CD14-positive monocyte (primary cell): Measurements from ENCODE around the gene ANP32A. TPM values are rescaled to one million over a fixed set of nuclear protein-coding genes. Genes with fewer than 3 reads are reported as not detected.

Experiments
- DNase-seq, 3 donors: peaks; one replicate each; pipeline ENCODE4 v3.0.0-alpha.2; 2011 to 2022
- H2AFZ ChIP-seq: 2 replicates; pipeline ENCODE4 v1.6.0; 2012; ENCODE audit warnings: mild to moderate bottlenecking, low read depth, low read length, inconsistent platforms; ENCODE audit not compliant: insufficient read depth, poor library complexity, severe bottlenecking
- H3K27ac ChIP-seq, 2 donors: 1 replicate in 1 of 2; 2 replicates in 1 of 2; pipeline ENCODE4 v1.5.1; 2012 to 2013; ENCODE audit warnings: low read length in 2 of 2, control low read depth in 1 of 2, inconsistent platforms in 1 of 2, low read depth in 1 of 2, mild to moderate bottlenecking in 1 of 2
- H3K27me3 ChIP-seq, 2 donors: one replicate each; pipeline versions ENCODE4 v1.6.0 to v1.6.1; 2011 to 2013; ENCODE audit warnings: low read length in 2 of 2; ENCODE audit not compliant: control insufficient read depth in 2 of 2, insufficient read depth in 2 of 2
- H3K36me3 ChIP-seq, 2 donors: replicated peaks in 1 of 2; 1 replicate in 1 of 2; 2 replicates in 1 of 2; pipeline versions ENCODE4 v1.5.1 to v1.6.1; 2012 to 2013; ENCODE audit warnings: low read length in 2 of 2, control low read depth in 1 of 2, inconsistent platforms in 1 of 2, mild to moderate bottlenecking in 1 of 2; ENCODE audit not compliant: insufficient read depth in 2 of 2, control insufficient read depth in 1 of 2
- H3K4me1 ChIP-seq, 2 donors: 1 replicate in 1 of 2; 2 replicates in 1 of 2; pipeline versions ENCODE4 v1.5.1 to v1.6.1; 2012 to 2013; ENCODE audit warnings: low read length in 2 of 2, control low read depth in 1 of 2, inconsistent platforms in 1 of 2, mild to moderate bottlenecking in 1 of 2, moderate library complexity in 1 of 2; ENCODE audit not compliant: insufficient read depth in 2 of 2, control insufficient read depth in 1 of 2
- H3K4me2 ChIP-seq: replicated peaks from 2 replicates; pipeline ENCODE3; 2012; ENCODE audit warnings: low read length, moderate library complexity, mild to moderate bottlenecking; ENCODE audit not compliant: poor library complexity, severe bottlenecking; ENCODE audit errors: extremely low read depth
- H3K4me3 ChIP-seq, 3 experiments: fragments of 200-600 bp in 1 of 3; sonication (generic) in 1 of 3; replicated peaks in 1 of 3; 1 replicate in 2 of 3; 2 replicates in 1 of 3; pipeline ENCODE4 v1.5.1; 2011 to 2013; ENCODE audit warnings: low read length in 3 of 3, mild to moderate bottlenecking in 3 of 3, control low read depth in 2 of 3, low read depth in 2 of 3, inconsistent platforms in 1 of 3, moderate library complexity in 1 of 3
- H3K79me2 ChIP-seq: 2 replicates; pipeline ENCODE4 v1.6.0; 2012; ENCODE audit warnings: mild to moderate bottlenecking, control low read depth, inconsistent platforms, low read length, moderate library complexity; ENCODE audit not compliant: insufficient read depth
- H3K9ac ChIP-seq: 2 replicates; pipeline ENCODE4 v1.6.0; 2017; ENCODE audit warnings: low read length, mild to moderate bottlenecking; ENCODE audit not compliant: insufficient read depth, poor library complexity, severe bottlenecking
- H3K9me3 ChIP-seq, 2 donors: replicated peaks in 1 of 2; 1 replicate in 1 of 2; 2 replicates in 1 of 2; pipeline versions ENCODE4 v1.5.1 to v1.6.1; 2012 to 2013; ENCODE audit warnings: low read length in 2 of 2, control low read depth in 1 of 2; ENCODE audit not compliant: control insufficient read depth in 1 of 2, insufficient read depth in 1 of 2
- H4K20me1 ChIP-seq: 2 replicates; pipeline ENCODE4 v1.6.0; 2012; ENCODE audit warnings: mild to moderate bottlenecking, low read length, control low read depth, moderate library complexity; ENCODE audit not compliant: insufficient read depth
- H3K27ac Mint-ChIP-seq, 7 donors: one replicate each; pipeline ENCODE4 v1.8.0; 2020; ENCODE audit warnings: mild to moderate bottlenecking in 7 of 7, mixed read lengths in 7 of 7, moderate library complexity in 6 of 7, inconsistent platforms in 2 of 7
- H3K27me3 Mint-ChIP-seq, 3 donors: one replicate each; pipeline ENCODE4 v1.8.0; 2021 to 2022; ENCODE audit warnings: low read depth in 3 of 3, mild to moderate bottlenecking in 3 of 3, mixed read lengths in 3 of 3, moderate library complexity in 3 of 3, inconsistent platforms in 1 of 3
- H3K36me3 Mint-ChIP-seq, 2 donors: one replicate each; pipeline ENCODE4 v1.8.0; 2020; ENCODE audit warnings: mixed read lengths in 2 of 2, inconsistent platforms in 1 of 2, mild to moderate bottlenecking in 1 of 2
- H3K4me1 Mint-ChIP-seq: one replicate; pipeline ENCODE4 v1.8.0; 2020; ENCODE audit warnings: mild to moderate bottlenecking, mixed read lengths
- H3K4me3 Mint-ChIP-seq, 2 donors: one replicate each; pipeline ENCODE4 v1.8.0; 2020; ENCODE audit warnings: mild to moderate bottlenecking in 2 of 2, mixed read lengths in 2 of 2, moderate library complexity in 1 of 2
- H3K9me3 Mint-ChIP-seq, 7 donors: one replicate each; pipeline ENCODE4 v1.8.0; 2020 to 2022; ENCODE audit warnings: mixed read lengths in 7 of 7, mild to moderate bottlenecking in 6 of 7, moderate library complexity in 6 of 7, inconsistent platforms in 2 of 7
- WGBS: methylation state at CpG from one replicate; pipeline ENCODE4 v1.1.5; 2013; ENCODE audit warnings: missing lambda C conversion rate; ENCODE audit not compliant: insufficient coverage; 5-methylcytosine and 5-hydroxymethylcytosine counted together
- intact Hi-C, 2 donors: fragments of 100-400 bp; cut with micrococcal nuclease; formaldehyde crosslinking; loops; one replicate each; pipeline versions ENCODE4 v1.15.0 to v1.15.1; 2023
- polyA plus RNA-seq, 3 donors: library from polyadenylated mRNA; depleted of rRNA in 1 of 3; unstranded in 2 of 3; stranded (reverse) in 1 of 3; fragments of 300-500 nt in 2 of 3; fragments of >200 nt in 1 of 3; fragmentation: Illumina TruSeq in 2 of 3; gene quantifications; 1 replicate in 2 of 3; 2 replicates in 1 of 3; pipeline ENCODE4 v1.2.3, GENCODE V29; 2012 to 2021
- TF ChIP-seq, protein P1 (sequence below): fragments of 200-600 bp; IDR thresholded peaks from one replicate; pipeline ENCODE4 v1.8.0; 2022; ENCODE audit warnings: antibody characterized with exemption, mild to moderate bottlenecking

The ANP32A gene
- polyA plus RNA-seq, 3 donors, result 75.4 to 98.8 (median 86.8) TPM

DNA sequence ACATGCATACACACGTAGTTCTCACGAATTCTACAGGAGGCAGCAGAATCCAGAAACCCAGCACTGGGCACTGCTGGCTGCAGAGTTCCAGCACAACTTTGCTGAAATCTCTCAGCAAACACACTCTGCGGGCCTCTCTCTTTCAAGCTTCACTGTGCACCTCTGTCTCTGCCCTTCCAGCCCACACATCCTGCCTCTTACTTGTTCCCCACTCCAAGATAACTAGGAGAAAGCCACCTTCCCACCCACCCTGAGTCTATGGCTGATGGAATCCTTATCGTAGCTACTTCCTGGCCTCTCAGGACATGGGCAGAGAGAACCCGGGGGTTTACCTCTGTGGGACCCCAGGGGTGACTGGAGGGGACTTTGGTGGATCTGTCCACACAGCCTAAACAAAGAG lies 11.9 kb downstream of the ANP32A start:
- intact Hi-C loops, result no loop called here
- Mint-ChIP-seq H3K4me1 (peaks cover 86% of the 10 kb centered on the region), H3K27me3 (peaks cover 0 to 2% (median 1%) of the 10 kb centered on the region in 3 donors), H3K4me3 (no peak overlapping the region), H3K9me3 (no peaks in the 10 kb centered on the region), H3K27ac (peak overlapping the region in 5 of 7 donors; percentile 1 to 63 (median 58)), H3K36me3 (peaks cover 35 to 56% of the 10 kb centered on the region in 2 donors)
- H3K9ac ChIP-seq, result no peak overlapping the region
- peaks cover 9 to 23% of the 10 kb centered on the region in 2 donors for H3K4me1 ChIP-seq
- 58% methylated on average over 3 of the region's 5 CpGs for WGBS
- no peak overlapping the region for H3K4me3 ChIP-seq
- DNase-seq, result no peak
- H2AFZ ChIP-seq, result no peak overlapping the region
- peaks cover 100% of the 10 kb centered on the region for H3K79me2 ChIP-seq
- H4K20me1 ChIP-seq, result peaks cover 100% of the 10 kb centered on the region
- H3K36me3 ChIP-seq, result peaks cover 15 to 63% of the 10 kb centered on the region in 2 donors
- H3K4me2 ChIP-seq, result no peak overlapping the region
- no peaks in the 10 kb centered on the region for H3K9me3 ChIP-seq
- H3K27ac ChIP-seq, result peak overlapping the region in 1 of 2 donors; percentile 64
- no peaks in the 10 kb centered on the region for H3K27me3 ChIP-seq
- TF ChIP-seq, protein P1, sequence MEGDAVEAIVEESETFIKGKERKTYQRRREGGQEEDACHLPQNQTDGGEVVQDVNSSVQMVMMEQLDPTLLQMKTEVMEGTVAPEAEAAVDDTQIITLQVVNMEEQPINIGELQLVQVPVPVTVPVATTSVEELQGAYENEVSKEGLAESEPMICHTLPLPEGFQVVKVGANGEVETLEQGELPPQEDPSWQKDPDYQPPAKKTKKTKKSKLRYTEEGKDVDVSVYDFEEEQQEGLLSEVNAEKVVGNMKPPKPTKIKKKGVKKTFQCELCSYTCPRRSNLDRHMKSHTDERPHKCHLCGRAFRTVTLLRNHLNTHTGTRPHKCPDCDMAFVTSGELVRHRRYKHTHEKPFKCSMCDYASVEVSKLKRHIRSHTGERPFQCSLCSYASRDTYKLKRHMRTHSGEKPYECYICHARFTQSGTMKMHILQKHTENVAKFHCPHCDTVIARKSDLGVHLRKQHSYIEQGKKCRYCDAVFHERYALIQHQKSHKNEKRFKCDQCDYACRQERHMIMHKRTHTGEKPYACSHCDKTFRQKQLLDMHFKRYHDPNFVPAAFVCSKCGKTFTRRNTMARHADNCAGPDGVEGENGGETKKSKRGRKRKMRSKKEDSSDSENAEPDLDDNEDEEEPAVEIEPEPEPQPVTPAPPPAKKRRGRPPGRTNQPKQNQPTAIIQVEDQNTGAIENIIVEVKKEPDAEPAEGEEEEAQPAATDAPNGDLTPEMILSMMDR, result no peak

DNA sequence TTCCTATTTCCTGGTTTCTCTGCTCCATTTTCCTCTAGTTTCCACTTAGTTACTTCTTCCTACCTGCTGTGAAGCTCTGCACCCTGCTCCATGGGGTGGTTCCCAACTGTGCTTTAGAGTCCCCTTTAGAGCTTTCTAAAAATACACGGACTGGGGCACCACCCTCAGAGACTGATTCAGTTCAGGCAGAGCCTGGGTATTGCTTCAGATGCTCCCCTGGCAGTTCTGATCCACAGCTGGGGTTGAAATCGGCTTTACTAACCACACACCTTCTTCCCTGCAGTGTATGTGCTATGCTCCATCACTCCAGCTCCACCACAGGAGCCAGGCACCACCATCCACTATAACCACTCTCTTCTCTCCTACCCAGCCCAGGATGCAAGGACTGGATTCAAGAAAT lies 12.6 kb downstream of the ANP32A start:
- H3K27me3 Mint-ChIP-seq, result peaks cover 0 to 2% (median 1%) of the 10 kb centered on the region in 3 donors
- H3K9ac ChIP-seq, result no peak overlapping the region
- H3K4me2 ChIP-seq, result no peak overlapping the region
- H3K27me3 ChIP-seq, result no peaks in the 10 kb centered on the region
- WGBS, result 38% methylated on average over 2 of the region's 2 CpGs
- H3K27ac Mint-ChIP-seq, result peak overlapping the region in 6 of 7 donors; percentile 43 to 74 (median 64)
- no peak overlapping the region for H3K4me3 Mint-ChIP-seq
- peaks cover 8 to 19% of the 10 kb centered on the region in 2 donors for H3K4me1 ChIP-seq
- intact Hi-C loops, result no loop called here
- H3K4me3 ChIP-seq, result no peak overlapping the region
- peaks cover 83% of the 10 kb centered on the region for H3K4me1 Mint-ChIP-seq
- peaks cover 100% of the 10 kb centered on the region for H4K20me1 ChIP-seq
- TF ChIP-seq, protein P1, result no peak
- no peaks in the 10 kb centered on the region for H3K9me3 Mint-ChIP-seq
- H3K79me2 ChIP-seq, result peaks cover 100% of the 10 kb centered on the region
- H3K9me3 ChIP-seq, result no peaks in the 10 kb centered on the region
- peaks cover 33 to 58% of the 10 kb centered on the region in 2 donors for H3K36me3 Mint-ChIP-seq
- H2AFZ ChIP-seq, result no peak overlapping the region
- H3K27ac ChIP-seq, result peak overlapping the region in 1 of 2 donors; percentile 64
- DNase-seq, result no peak
- H3K36me3 ChIP-seq, result peaks cover 17 to 63% of the 10 kb centered on the region in 2 donors
